ENCODE data around the gene FOCAD. TPM values are rescaled to one million over a fixed set of nuclear protein-coding genes. Genes with fewer than 3 reads are reported as not detected.
"Not testable (repeated sequence)": the region's sequence is repeated elsewhere in the genome, so short reads cannot be mapped to it uniquely, and the experiment has no call there.

FOCAD gene
- total RNA-seq, 1 donor from 2014 or later, result 25.5 TPM

GRCh38 chr9:20670395-20670794 is 13.7 kb upstream of the FOCAD start:
- Histone ChIP-seq H3K9me3 (no peaks in the 10 kb centered on the region), H3K27me3 (no peaks in the 10 kb centered on the region), H3K4me1 (no peaks in the 10 kb centered on the region), H3K27ac (no peak overlapping the region), H3K4me3 (no peak overlapping the region), H3K36me3 (no peaks in the 10 kb centered on the region)
- DNase-seq (no peak), ATAC-seq (no peak)
- intact Hi-C loops (cut with DNase I), result no loop called here
- no peak for TF ChIP-seq CTCF (IDR thresholded peaks at IDR 0.05)

GRCh38 chr9:20671635-20672034 is 12.4 kb upstream of the FOCAD start:
- H3K27ac ChIP-seq, result no peak overlapping the region
- no peaks in the 10 kb centered on the region for H3K36me3 ChIP-seq
- DNase-seq (no peak), ATAC-seq (no peak)
- no peaks in the 10 kb centered on the region for H3K4me1 ChIP-seq
- no peaks in the 10 kb centered on the region for H3K27me3 ChIP-seq
- intact Hi-C loops (cut with DNase I), result no loop called here
- no peak overlapping the region for H3K4me3 ChIP-seq
- H3K9me3 ChIP-seq, result no peaks in the 10 kb centered on the region
- no peak for TF ChIP-seq CTCF (IDR thresholded peaks at IDR 0.05)

GRCh38 chr9:20673537-20673936 is 10.5 kb upstream of the FOCAD start:
- H3K36me3 ChIP-seq; DNase-seq; intact Hi-C loops (cut with DNase I); H3K27ac ChIP-seq; H3K4me1 ChIP-seq; H3K27me3 ChIP-seq; H3K4me3 ChIP-seq; ATAC-seq; H3K9me3 ChIP-seq: not testable (repeated sequence)

GRCh38 chr9:20681467-20681866 is 2.6 kb upstream of the FOCAD start:
- no peaks in the 10 kb centered on the region for H3K36me3 ChIP-seq
- no peak for TF ChIP-seq CTCF (IDR thresholded peaks at IDR 0.05)
- ATAC-seq, result no peak
- peaks cover 14% of the 10 kb centered on the region for H3K4me1 ChIP-seq
- intact Hi-C loops (cut with DNase I), result no loop called here
- H3K27me3 ChIP-seq, result no peaks in the 10 kb centered on the region
- no peak overlapping the region for H3K27ac ChIP-seq
- no peak for DNase-seq
- H3K9me3 ChIP-seq, result no peaks in the 10 kb centered on the region
- H3K4me3 ChIP-seq, result no peak overlapping the region

DNA sequence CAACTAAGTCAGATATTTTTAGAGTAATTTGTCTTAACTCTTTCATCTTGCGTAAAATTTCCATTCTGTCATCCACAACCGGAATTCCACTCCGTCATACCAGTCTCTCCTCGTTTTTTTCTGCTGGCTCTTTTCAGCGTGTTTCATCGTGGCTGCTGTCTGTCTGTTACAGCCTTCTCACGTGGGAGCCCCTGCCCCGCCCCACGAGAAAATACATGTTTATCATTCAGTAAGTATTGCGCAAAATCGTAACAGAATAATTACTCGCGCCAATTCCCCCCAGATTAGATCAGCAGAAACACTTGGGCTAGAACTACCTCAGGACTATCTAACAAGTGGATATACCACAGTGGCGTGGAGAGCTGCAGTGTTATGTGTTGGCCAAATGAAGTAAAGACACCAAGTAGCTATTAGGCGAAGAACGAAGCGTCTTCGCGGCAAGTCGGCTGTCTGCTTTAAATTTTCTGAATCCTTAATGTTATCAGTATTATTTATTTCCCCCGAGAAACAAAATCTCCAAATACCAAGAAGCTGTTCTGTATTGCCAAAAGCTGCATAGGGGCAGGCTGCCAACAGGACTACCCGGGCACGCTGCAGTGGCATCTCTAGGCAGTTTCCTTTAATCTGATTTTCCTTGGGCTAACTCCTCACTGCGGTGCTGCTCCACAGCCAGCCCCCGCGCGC is 566 bp upstream of the FOCAD start:
- H3K9me3 ChIP-seq, result no peaks in the 10 kb centered on the region
- no peaks in the 10 kb centered on the region for H3K27me3 ChIP-seq
- peaks cover 14% of the 10 kb centered on the region for H3K4me1 ChIP-seq
- intact Hi-C loops (cut with DNase I), result no loop called here
- no peak for TF ChIP-seq CTCF (IDR thresholded peaks at IDR 0.05)
- peak overlapping the region; percentile 94 for H3K27ac ChIP-seq
- H3K4me3 ChIP-seq, result peak overlapping the region; percentile 94
- no peaks in the 10 kb centered on the region for H3K36me3 ChIP-seq
- ATAC-seq (no peak), DNase-seq (no peak)

GRCh38 chr9:20684875-20685696 is 1.0 kb downstream of the FOCAD start:
- DNase-seq (no peak), ATAC-seq (no peak)
- H3K36me3 ChIP-seq, result no peaks in the 10 kb centered on the region
- peaks cover 14% of the 10 kb centered on the region for H3K4me1 ChIP-seq
- H3K27me3 ChIP-seq, result no peaks in the 10 kb centered on the region
- H3K27ac ChIP-seq, result peak overlapping the region; percentile 94
- H3K4me3 ChIP-seq, result peak overlapping the region; percentile 94
- intact Hi-C loops (cut with DNase I), result no loop called here
- TF ChIP-seq CTCF (IDR thresholded peaks at IDR 0.05), result no peak
- no peaks in the 10 kb centered on the region for H3K9me3 ChIP-seq

Measured in upper lobe of right lung (tissue), 1 donor.